Stimulated activated naive CD8-positive, alpha-beta T cell treated with anti-CD3 and anti-CD28 coated beads, Interleukin-15, amount 100 ng/mL, for 72 hours (primary cell): ENCODE measurements around the gene TMEM44.

Experiments used
- ATAC-seq: fragments of 150-1000 bp; cut with Tn5 transposase; 2 replicates; pipeline ENCODE4 v1.10.0; 2021; ENCODE audit warnings: mild to moderate bottlenecking, moderate library complexity
- DNase-seq, 2 donors: peaks; one replicate each; pipeline ENCODE4 v3.0.0; 2021 to 2022
- H3K27ac Mint-ChIP-seq, 2 donors: one replicate each; pipeline ENCODE4 v1.8.0; 2022; ENCODE audit warnings: mild to moderate bottlenecking in 2 of 2, mixed read lengths in 2 of 2, moderate library complexity in 2 of 2
- H3K27me3 Mint-ChIP-seq: one replicate; pipeline ENCODE4 v1.8.0; 2022; ENCODE audit warnings: mixed read lengths
- H3K4me1 Mint-ChIP-seq: one replicate; pipeline ENCODE4 v1.8.0; 2022; ENCODE audit warnings: mild to moderate bottlenecking, mixed read lengths
- H3K4me3 Mint-ChIP-seq, 2 donors: one replicate each; pipeline ENCODE4 v1.8.0; 2022; ENCODE audit warnings: mild to moderate bottlenecking in 2 of 2, mixed read lengths in 2 of 2, moderate library complexity in 1 of 2
- H3K9me3 Mint-ChIP-seq, 2 donors: one replicate each; pipeline ENCODE4 v1.8.0; 2022; ENCODE audit warnings: mixed read lengths in 2 of 2

The TMEM44 gene

DNA sequence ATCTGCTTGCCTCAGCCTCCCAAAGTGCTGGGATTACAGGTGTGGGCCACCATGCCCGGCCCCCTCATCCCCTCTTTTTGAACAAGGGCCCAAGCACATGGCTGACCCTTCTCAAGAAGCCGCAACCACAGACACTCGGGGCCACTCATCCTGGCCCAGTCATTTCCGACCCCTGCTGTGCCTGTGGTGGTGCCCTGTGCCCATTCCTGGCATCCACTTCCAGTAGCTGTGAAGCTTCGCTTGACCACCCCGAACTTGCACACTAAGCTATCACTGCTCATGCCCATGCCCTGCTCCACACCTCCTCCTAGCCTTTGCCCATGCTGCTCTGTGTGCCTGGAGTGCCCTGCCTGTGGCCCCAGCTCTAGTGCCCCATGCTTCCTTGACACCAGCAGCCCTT lies 8.3 kb downstream of the TMEM44 start:
- Mint-ChIP-seq H3K4me3 (no peak overlapping the region), H3K9me3 (no peaks in the 10 kb centered on the region), H3K27me3 (no peaks in the 10 kb centered on the region), H3K4me1 (no peaks in the 10 kb centered on the region), H3K27ac (peak overlapping the region in 1 of 2 donors; percentile 19)
- no peak for ATAC-seq
- DNase-seq, result no peak

- H3K27me3 Mint-ChIP-seq, result no peaks in the 10 kb centered on the region
- H3K4me3 Mint-ChIP-seq, result no peak overlapping the region
- no peaks in the 10 kb centered on the region for H3K9me3 Mint-ChIP-seq
- peak; percentile 26 for ATAC-seq
- no peak overlapping the region for H3K27ac Mint-ChIP-seq
- no peaks in the 10 kb centered on the region for H3K4me1 Mint-ChIP-seq
- no peak for DNase-seq
Measured at GRCh38 chr3:194623449-194624290, 9.5 kb downstream of the TMEM44 start.

DNA sequence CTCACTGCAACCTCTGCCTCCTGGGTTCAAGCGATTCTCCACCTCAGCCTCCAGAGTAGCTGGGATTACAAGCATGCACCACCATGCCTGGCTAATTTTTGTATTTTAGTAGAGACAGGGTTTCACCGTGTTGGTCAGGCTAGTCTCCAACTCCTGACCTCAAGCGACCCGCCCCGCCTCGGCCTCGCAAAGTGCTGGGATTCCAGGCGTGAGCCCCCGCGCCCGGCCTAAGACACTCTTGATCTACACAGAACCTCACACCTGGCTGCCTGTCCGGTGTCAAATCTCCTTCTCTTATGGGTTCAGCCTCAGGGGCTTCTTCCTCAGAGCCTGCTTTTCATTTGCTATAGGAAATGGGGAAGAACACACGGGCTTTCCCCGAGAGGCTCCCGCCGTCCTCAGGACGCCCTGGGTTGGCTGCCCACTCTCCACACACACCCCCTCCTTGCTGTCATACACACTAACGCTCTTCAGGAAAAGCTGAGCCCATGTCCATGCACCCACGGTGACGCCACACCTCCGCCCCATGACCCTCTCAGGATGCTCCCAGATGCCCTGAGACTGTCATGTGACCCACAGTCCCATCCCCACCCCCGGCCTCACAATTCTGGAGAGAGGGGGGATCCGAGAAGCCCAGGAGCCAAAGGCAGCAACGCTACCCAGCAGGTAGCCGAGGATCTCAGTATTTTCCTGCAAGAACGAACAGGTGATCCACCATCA lies 10.4 kb downstream of the TMEM44 start:
- Mint-ChIP-seq H3K9me3 (no peaks in the 10 kb centered on the region), H3K4me1 (no peaks in the 10 kb centered on the region), H3K27me3 (no peaks in the 10 kb centered on the region), H3K4me3 (no peak overlapping the region), H3K27ac (no peak overlapping the region)
- ATAC-seq, result no peak
- DNase-seq, result no peak

- Mint-ChIP-seq H3K27ac (no peak overlapping the region), H3K9me3 (no peaks in the 10 kb centered on the region), H3K4me3 (no peak overlapping the region), H3K4me1 (no peaks in the 10 kb centered on the region), H3K27me3 (no peaks in the 10 kb centered on the region)
- ATAC-seq (no peak), DNase-seq (no peak)
Measured at GRCh38 chr3:194621947-194622346, 11.3 kb downstream of the TMEM44 start.

GRCh38 chr3:194620196-194620595 lies 13.0 kb downstream of the TMEM44 start:
- Mint-ChIP-seq H3K27me3 (no peaks in the 10 kb centered on the region), H3K27ac (no peak overlapping the region), H3K9me3 (no peaks in the 10 kb centered on the region), H3K4me1 (no peaks in the 10 kb centered on the region), H3K4me3 (no peak overlapping the region)
- DNase-seq (no peak), ATAC-seq (no peak)

DNA sequence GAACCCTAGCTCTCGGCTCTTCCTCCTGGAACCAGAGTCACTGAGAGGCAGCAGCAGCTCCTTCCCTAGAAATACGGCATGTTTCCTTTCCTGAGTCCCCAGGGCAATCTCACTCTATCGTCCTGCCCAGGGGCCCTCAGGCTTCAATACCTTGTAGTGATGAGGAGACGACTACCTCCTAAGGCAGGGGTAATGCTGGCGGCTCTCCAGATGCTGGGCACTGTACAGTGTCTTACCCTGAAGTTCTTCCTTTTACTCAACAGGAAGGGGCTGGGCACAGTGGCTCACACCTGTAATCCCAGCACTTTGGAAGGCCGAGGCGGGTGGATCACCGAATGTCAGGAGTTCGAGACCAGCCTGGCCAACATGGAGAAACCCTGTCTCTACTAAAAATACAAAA lies 13.5 kb downstream of the TMEM44 start:
- ATAC-seq, result no peak
- no peaks in the 10 kb centered on the region for H3K4me1 Mint-ChIP-seq
- no peak overlapping the region for H3K4me3 Mint-ChIP-seq
- no peak overlapping the region for H3K27ac Mint-ChIP-seq
- no peaks in the 10 kb centered on the region for H3K27me3 Mint-ChIP-seq
- no peaks in the 10 kb centered on the region for H3K9me3 Mint-ChIP-seq
- DNase-seq, result no peak

GRCh38 chr3:194618858-194619608 lies 14.2 kb downstream of the TMEM44 start:
- no peaks in the 10 kb centered on the region for H3K9me3 Mint-ChIP-seq
- no peaks in the 10 kb centered on the region for H3K27me3 Mint-ChIP-seq
- H3K4me3 Mint-ChIP-seq, result no peak overlapping the region
- DNase-seq, result no peak
- ATAC-seq, result no peak
- no peaks in the 10 kb centered on the region for H3K4me1 Mint-ChIP-seq
- no peak overlapping the region for H3K27ac Mint-ChIP-seq

- H3K27ac Mint-ChIP-seq, result peak overlapping the region in 1 of 2 donors; percentile 81
- no peaks in the 10 kb centered on the region for H3K27me3 Mint-ChIP-seq
- H3K4me1 Mint-ChIP-seq, result no peaks in the 10 kb centered on the region
- ATAC-seq (no peak), DNase-seq (no peak)
- no peak overlapping the region for H3K4me3 Mint-ChIP-seq
- H3K9me3 Mint-ChIP-seq, result no peaks in the 10 kb centered on the region
Measured at GRCh38 chr3:194617827-194618226, 15.4 kb downstream of the TMEM44 start.

GRCh38 chr3:194617143-194617671 lies 16.0 kb downstream of the TMEM44 start:
- ATAC-seq (no peak), DNase-seq (no peak)
- no peak overlapping the region for H3K27ac Mint-ChIP-seq
- no peaks in the 10 kb centered on the region for H3K27me3 Mint-ChIP-seq
- H3K4me1 Mint-ChIP-seq, result no peaks in the 10 kb centered on the region
- H3K4me3 Mint-ChIP-seq, result no peak overlapping the region
- no peaks in the 10 kb centered on the region for H3K9me3 Mint-ChIP-seq

DNA sequence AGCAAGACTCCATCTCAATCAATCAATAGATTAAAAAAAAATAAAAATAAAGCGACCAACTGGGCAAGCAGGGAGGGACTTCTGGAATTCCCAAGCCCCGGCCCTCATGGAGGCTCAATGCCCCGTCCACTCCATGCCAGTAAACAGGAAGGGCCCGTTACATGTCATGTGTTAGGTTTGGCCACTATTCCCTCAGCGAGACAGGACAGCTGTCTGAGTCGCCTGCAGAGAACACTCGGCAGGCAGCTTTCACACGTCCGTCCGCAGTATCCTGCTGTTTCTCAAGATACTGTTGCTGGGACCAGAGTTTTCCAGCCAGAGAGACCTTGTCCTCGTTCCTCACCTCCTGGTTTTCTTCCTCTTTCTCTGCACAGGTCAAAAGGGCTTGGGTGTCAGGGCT lies 18.0 kb downstream of the TMEM44 start:
- Mint-ChIP-seq H3K27ac (no peak overlapping the region), H3K9me3 (no peaks in the 10 kb centered on the region), H3K4me1 (no peaks in the 10 kb centered on the region), H3K4me3 (no peak overlapping the region), H3K27me3 (no peaks in the 10 kb centered on the region)
- ATAC-seq (no peak), DNase-seq (no peak)

DNA sequence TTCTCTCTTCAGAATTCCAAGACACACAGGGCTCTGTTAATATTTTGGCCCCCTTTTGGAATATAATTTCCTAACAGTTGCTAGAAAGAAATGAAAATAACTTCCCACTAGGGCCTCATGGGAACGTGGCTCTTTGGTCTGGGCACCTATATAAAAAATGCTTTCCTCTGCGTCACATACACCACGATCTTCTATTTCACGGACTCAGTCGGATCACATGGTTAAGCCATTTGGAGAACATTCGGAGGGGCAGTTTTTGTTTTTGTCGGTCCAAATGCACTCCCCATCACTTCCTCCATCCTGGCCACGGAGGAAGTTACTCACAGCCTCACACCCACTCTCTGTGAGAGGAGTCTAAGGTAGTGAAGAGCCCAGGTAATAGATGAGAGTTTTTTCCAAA lies 21.0 kb downstream of the TMEM44 start:
- no peak for DNase-seq
- no peak overlapping the region for H3K27ac Mint-ChIP-seq
- H3K4me3 Mint-ChIP-seq, result no peak overlapping the region
- H3K9me3 Mint-ChIP-seq, result no peaks in the 10 kb centered on the region
- no peaks in the 10 kb centered on the region for H3K27me3 Mint-ChIP-seq
- H3K4me1 Mint-ChIP-seq, result no peaks in the 10 kb centered on the region
- ATAC-seq, result no peak

GRCh38 chr3:194610689-194611088 lies 22.5 kb downstream of the TMEM44 start:
- no peaks in the 10 kb centered on the region for H3K9me3 Mint-ChIP-seq
- ATAC-seq (no peak), DNase-seq (no peak)
- no peaks in the 10 kb centered on the region for H3K27me3 Mint-ChIP-seq
- H3K4me1 Mint-ChIP-seq, result no peaks in the 10 kb centered on the region
- no peak overlapping the region for H3K4me3 Mint-ChIP-seq
- H3K27ac Mint-ChIP-seq, result peak overlapping the region in 1 of 2 donors; percentile 51

- no peak overlapping the region for H3K27ac Mint-ChIP-seq
- H3K4me3 Mint-ChIP-seq, result no peak overlapping the region
- DNase-seq, result no peak
- H3K4me1 Mint-ChIP-seq, result no peaks in the 10 kb centered on the region
- no peaks in the 10 kb centered on the region for H3K27me3 Mint-ChIP-seq
- H3K9me3 Mint-ChIP-seq, result no peaks in the 10 kb centered on the region
- no peak for ATAC-seq
Measured at GRCh38 chr3:194609601-194610000, 23.6 kb downstream of the TMEM44 start.

DNA sequence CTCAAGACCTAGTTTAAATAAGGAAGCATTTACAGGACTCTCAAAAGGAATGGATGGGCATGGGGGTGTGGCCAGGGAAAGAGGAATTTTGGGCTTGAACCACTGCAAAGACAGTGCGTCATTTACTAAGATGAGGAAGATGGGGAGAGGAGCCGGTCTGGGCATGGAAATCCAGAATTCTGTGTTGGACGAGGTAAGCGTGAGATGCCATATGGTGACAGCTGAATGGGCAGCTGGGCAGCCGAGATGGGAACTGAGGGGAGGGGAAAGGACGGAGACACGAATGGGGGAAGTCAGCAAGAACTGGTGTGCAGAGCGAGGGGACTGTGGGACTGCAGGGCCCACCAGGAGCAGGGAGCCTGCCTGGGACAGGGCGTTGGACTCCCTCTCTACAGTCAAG lies 24.2 kb downstream of the TMEM44 start:
- no peak overlapping the region for H3K27ac Mint-ChIP-seq
- DNase-seq, result no peak
- H3K4me1 Mint-ChIP-seq, result no peaks in the 10 kb centered on the region
- H3K27me3 Mint-ChIP-seq, result no peaks in the 10 kb centered on the region
- no peak for ATAC-seq
- no peak overlapping the region for H3K4me3 Mint-ChIP-seq
- no peaks in the 10 kb centered on the region for H3K9me3 Mint-ChIP-seq

DNA sequence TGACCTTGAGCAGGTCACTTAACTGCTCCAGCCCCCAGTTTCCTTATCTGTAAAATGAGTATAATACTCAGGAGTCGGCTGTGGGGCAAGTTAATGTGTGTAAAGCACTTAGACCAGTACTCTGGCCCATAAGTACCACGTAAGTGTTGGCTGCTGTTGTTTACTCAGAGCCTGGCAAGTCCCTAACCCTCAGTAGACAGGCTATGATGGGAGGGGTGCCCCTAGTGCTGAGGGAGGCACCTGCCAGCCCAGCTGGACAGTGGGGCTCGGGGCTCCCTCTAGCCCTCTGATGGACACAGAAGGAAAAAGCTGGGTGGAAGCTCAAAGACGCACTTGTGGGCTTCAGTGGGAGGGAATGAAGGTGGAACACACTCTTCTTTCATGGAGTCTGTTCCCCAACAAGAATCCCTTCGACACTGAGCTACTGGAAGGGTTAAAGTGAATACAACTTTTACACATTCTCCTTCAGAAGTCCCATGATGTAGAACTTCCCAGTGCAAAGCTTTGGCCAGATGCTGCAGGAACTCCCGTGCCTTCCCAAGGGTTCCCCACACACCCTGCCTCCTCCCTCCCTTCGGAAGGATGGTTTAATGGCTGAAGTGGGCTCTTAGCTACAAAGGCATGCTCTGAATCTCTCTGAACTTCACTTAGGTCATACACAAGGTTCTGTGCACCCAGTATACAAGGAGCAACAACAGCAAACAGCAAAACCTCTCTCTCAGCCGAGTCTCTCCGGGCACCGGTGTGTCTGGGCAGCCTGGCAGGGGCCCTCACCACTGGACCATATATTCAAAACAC lies 25.4 kb downstream of the TMEM44 start:
- peak overlapping the region; percentile 7 to 22 for H3K27ac Mint-ChIP-seq
- DNase-seq (no peak), ATAC-seq (no peak)
- H3K27me3 Mint-ChIP-seq, result no peaks in the 10 kb centered on the region
- H3K9me3 Mint-ChIP-seq, result no peaks in the 10 kb centered on the region
- H3K4me3 Mint-ChIP-seq, result no peak overlapping the region
- no peaks in the 10 kb centered on the region for H3K4me1 Mint-ChIP-seq
